ENCODE results near the gene IFI27L2. TPM values are rescaled to one million over a fixed set of nuclear protein-coding genes. Genes with fewer than 3 reads are reported as not detected.

IFI27L2 gene
- total RNA-seq, 1 experiment from 2014 or later = 28.6 TPM

- Histone ChIP-seq H3K27me3 (ENCODE audit: insufficient read depth, low read length) (no peaks in the 10 kb centered on the region), H2AFZ (ENCODE audit: low read length) (no peak overlapping the region), H2BK5ac (ENCODE audit: insufficient read length, low read length) (no peak overlapping the region), H4K20me1 (ENCODE audit: control insufficient read depth, insufficient read depth, insufficient read length) (no peaks in the 10 kb centered on the region), H3K23ac (ENCODE audit: insufficient read length, low read depth, low read length) (no peak overlapping the region), H3K23me2 (ENCODE audit: insufficient read length, low read depth, low read length, poor library complexity, severe bottlenecking) (no peaks in the 10 kb centered on the region), H3T11ph (ENCODE audit: low read length) (no peak overlapping the region), H3K18ac (ENCODE audit: insufficient read length, low read depth, low read length) (peak overlapping the region; percentile 17), H3K4ac (ENCODE audit: low read depth, low read length) (no peak overlapping the region), H3K79me2 (ENCODE audit: insufficient read depth, low read length) (no peaks in the 10 kb centered on the region), H2BK120ac (ENCODE audit: low read depth, low read length, poor library complexity, severe bottlenecking) (no peak overlapping the region), H3K27ac (ENCODE audit: insufficient read length, low read depth, low read length) (no peak overlapping the region), H2BK15ac (ENCODE audit: low read depth, low read length) (no peak overlapping the region), H3K4me2 (ENCODE audit: insufficient read depth, insufficient read length, low read length) (no peak overlapping the region), H3K9ac (ENCODE audit: extremely low read depth, insufficient read length, low read length) (no peak overlapping the region), H3K14ac (ENCODE audit: insufficient read depth, low read length) (no peak overlapping the region), H2BK20ac (ENCODE audit: low read depth, low read length, poor library complexity, severe bottlenecking) (no peak overlapping the region), H3K9me3 (ENCODE audit: control insufficient read depth, low read depth, low read length) (no peaks in the 10 kb centered on the region), H3K4me1 (ENCODE audit: insufficient read depth, low read length) (no peaks in the 10 kb centered on the region), H4K5ac (ENCODE audit: insufficient read length, low read depth, low read length) (no peak overlapping the region), H4K91ac (ENCODE audit: insufficient read length, low read depth, low read length) (no peak overlapping the region), H3K56ac (ENCODE audit: insufficient read length, low read depth, low read length) (no peak overlapping the region), H3K79me1 (ENCODE audit: insufficient read depth, low read depth, low read length, poor library complexity, severe bottlenecking) (no peaks in the 10 kb centered on the region), H2BK12ac (ENCODE audit: insufficient read length, low read depth, low read length) (no peak overlapping the region), H2AK5ac (ENCODE audit: insufficient read length, low read length) (no peak overlapping the region), H4K8ac (replicated peaks; ENCODE audit: insufficient read length, low read depth, low read length) (no peak overlapping the region)
- H3K27ac Mint-ChIP-seq = no peak overlapping the region
- no peak for TF ChIP-seq CTCF (conservative IDR thresholded peaks at IDR 0.05)
- no CpG with 5 or more reads among the region's 5 CpGs for WGBS (ENCODE audit: extremely low coverage, insufficient read length, low lambda C conversion rate)
- peaks cover 10% of the 10 kb centered on the region for H3K27me3 Mint-ChIP-seq (ENCODE audit: low read depth)
- peak; percentile 5 for DNase-seq
- H3K4me3 Mint-ChIP-seq = no peak overlapping the region
- no peaks in the 10 kb centered on the region; a peak in 1 of 7 replicates for H3K36me3 Mint-ChIP-seq (ENCODE audit: insufficient read depth in 1 of 3, low read depth in 3 of 3)
- H3K4me1 Mint-ChIP-seq = peaks cover 12 to 17% of the 10 kb centered on the region in 2 experiments
- H3K9me3 Mint-ChIP-seq = peaks cover 0 to 3% of the 10 kb centered on the region in 2 experiments; a peak in 2 of 5 replicates
Measured at GRCh38 chr14:94114589-94115057, 14.8 kb downstream of the IFI27L2 start.
